ENCODE results near the gene PHOX2A. TPM values are rescaled to one million over a fixed set of nuclear protein-coding genes. Genes with fewer than 3 reads are reported as not detected.
A peak's percentile ranks its signal among the peaks of the same experiment; 100 is the strongest.

The PHOX2A gene
- total and polyA plus RNA-seq, 2 of the 13 experiments (the other 11 are each of a cell fraction or from before 2014, with no cell fraction given), result not detected

GRCh38 chr11:72222907-72223614 is 20.9 kb downstream of the PHOX2A start (continued):
- TF ChIP-seq GRHL1 (CRISPR knock-in tag; conservative IDR thresholded peaks at IDR 0.05) (no peak), GATA4 (IDR thresholded peaks at IDR 0.05; ENCODE audit: borderline replicate concordance, low read depth) (no peak), DPF2 (CRISPR knock-in tag; IDR thresholded peaks at IDR 0.05; ENCODE audit: borderline replicate concordance, low read depth) (no peak), NFIC (IDR thresholded peaks at IDR 0.05; ENCODE audit: low read length) (no peak), ZSCAN31 (CRISPR knock-in tag; IDR thresholded peaks at IDR 0.05; ENCODE audit: low read depth) (no peak), SUZ12 (IDR thresholded peaks at IDR 0.05; ENCODE audit: low read depth, low read length) (no peak), ZNF503 (CRISPR knock-in tag; IDR thresholded peaks at IDR 0.05) (no peak), ARID3A (IDR thresholded peaks at IDR 0.05; ENCODE audit: low read depth, low read length) (no peak), NKX3-1 (CRISPR knock-in tag; IDR thresholded peaks at IDR 0.05) (no peak), AKAP8 (CRISPR knock-in tag; IDR thresholded peaks at IDR 0.05) (no peak), ATF6 (CRISPR knock-in tag; conservative IDR thresholded peaks at IDR 0.05) (no peak), HBP1 (CRISPR knock-in tag; IDR thresholded peaks at IDR 0.05; ENCODE audit: low read depth) (no peak), KDM6A (CRISPR knock-in tag; IDR thresholded peaks at IDR 0.05; ENCODE audit: low read depth) (no peak), TEAD3 (CRISPR knock-in tag; optimal IDR thresholded peaks at IDR 0.05; ENCODE audit: borderline replicate concordance) (peak; percentile 12), GZF1 (CRISPR knock-in tag; IDR thresholded peaks at IDR 0.05) (no peak), ZNF30 (CRISPR knock-in tag; IDR thresholded peaks at IDR 0.05) (no peak), ZBTB34 (CRISPR knock-in tag; IDR thresholded peaks at IDR 0.05) (no peak), RORA (CRISPR knock-in tag; IDR thresholded peaks at IDR 0.05) (no peak)
